HFFc6 (cell line): ENCODE results near the gene SLC8A2. TPM values are rescaled to one million over a fixed set of nuclear protein-coding genes. Genes with fewer than 3 reads are reported as not detected.

ENCODE experiments used
- DNase-seq: peaks from one replicate; pipeline ENCODE4 v3.0.0-alpha.2; 2018
- H3K27ac Mint-ChIP-seq: 2 replicates; pipeline ENCODE4 v1.8.0; 2020; ENCODE audit warnings: mild to moderate bottlenecking, mixed read lengths
- H3K27me3 Mint-ChIP-seq: 2 replicates; pipeline ENCODE4 v1.8.0; 2021; ENCODE audit warnings: mild to moderate bottlenecking, moderate library complexity, mixed read lengths; ENCODE audit not compliant: insufficient read depth
- H3K36me3 Mint-ChIP-seq: 2 replicates; pipeline ENCODE4 v1.8.0; 2021; ENCODE audit warnings: low read depth, mixed read lengths
- H3K4me1 Mint-ChIP-seq: 2 replicates; pipeline ENCODE4 v1.8.0; 2020; ENCODE audit warnings: low read depth, mixed read lengths
- H3K4me3 Mint-ChIP-seq: 2 replicates; pipeline ENCODE4 v1.8.0; 2020; ENCODE audit warnings: mild to moderate bottlenecking, moderate library complexity, mixed read lengths
- H3K9me3 Mint-ChIP-seq: 2 replicates; pipeline ENCODE4 v1.8.0; 2020; ENCODE audit warnings: mild to moderate bottlenecking, mixed read lengths
- CTCF ChIP-seq: fragments of 200-600 bp; sonication (generic); IDR thresholded peaks from 2 replicates; pipeline ENCODE4 v1.5.0; 2021; ENCODE audit warnings: antibody characterized with exemption, mild to moderate bottlenecking
- total RNA-seq, 6 experiments: library from RNA; stranded (reverse); fragmentation: NEBNext Ultra II Directional; extraction: Animal tissue kit (Norgen Biotek cat#: 25700); gene quantifications; 2 replicates in 1 of 6; 3 replicates in 5 of 6; pipeline ENCODE4 v1.2.3, GENCODE V29; 2021

The SLC8A2 gene
- total RNA-seq, 6 experiments from 2014 or later, result not detected

- Mint-ChIP-seq H3K27me3 (no peaks in the 10 kb centered on the region), H3K9me3 (no peaks in the 10 kb centered on the region), H3K27ac (no peak overlapping the region), H3K36me3 (no peaks in the 10 kb centered on the region), H3K4me3 (no peak overlapping the region), H3K4me1 (peaks cover 18% of the 10 kb centered on the region)
- DNase-seq, result no peak
- no peak for TF ChIP-seq CTCF
Observed at GRCh38 chr19:47507924-47508553, 36.3 kb upstream of the SLC8A2 start.

GRCh38 chr19:47507012-47507411, 35.3 kb upstream of the SLC8A2 start:
- H3K27ac Mint-ChIP-seq, result no peak overlapping the region
- H3K27me3 Mint-ChIP-seq, result peaks cover 1% of the 10 kb centered on the region; the same call in 1 of the 2 replicates
- no peak for DNase-seq
- no peak overlapping the region for H3K4me3 Mint-ChIP-seq
- peaks cover 8% of the 10 kb centered on the region for H3K4me1 Mint-ChIP-seq
- no peaks in the 10 kb centered on the region for H3K9me3 Mint-ChIP-seq
- TF ChIP-seq CTCF, result no peak
- H3K36me3 Mint-ChIP-seq, result no peaks in the 10 kb centered on the region

- no peak overlapping the region for H3K4me3 Mint-ChIP-seq
- no peaks in the 10 kb centered on the region for H3K9me3 Mint-ChIP-seq
- no peak for DNase-seq
- H3K4me1 Mint-ChIP-seq, result peaks cover 7% of the 10 kb centered on the region; the same call in 1 of the 2 replicates
- no peak for TF ChIP-seq CTCF
- no peaks in the 10 kb centered on the region for H3K36me3 Mint-ChIP-seq
- H3K27me3 Mint-ChIP-seq, result peaks cover 1% of the 10 kb centered on the region; the same call in 1 of the 2 replicates
- H3K27ac Mint-ChIP-seq, result no peak overlapping the region
Observed at GRCh38 chr19:47506459-47506858, 34.8 kb upstream of the SLC8A2 start.

GRCh38 chr19:47505506-47505905, 33.8 kb upstream of the SLC8A2 start:
- Mint-ChIP-seq H3K4me1 (peaks cover 6% of the 10 kb centered on the region; the same call in 1 of the 2 replicates), H3K27me3 (peaks cover 1% of the 10 kb centered on the region; the same call in 1 of the 2 replicates), H3K27ac (no peak overlapping the region), H3K36me3 (no peaks in the 10 kb centered on the region), H3K9me3 (no peaks in the 10 kb centered on the region), H3K4me3 (no peak overlapping the region)
- no peak for DNase-seq
- no peak for TF ChIP-seq CTCF

- Mint-ChIP-seq H3K4me1 (peaks cover 6% of the 10 kb centered on the region; the same call in 1 of the 2 replicates), H3K4me3 (no peak overlapping the region), H3K27me3 (peaks cover 1% of the 10 kb centered on the region; the same call in 1 of the 2 replicates), H3K36me3 (no peaks in the 10 kb centered on the region), H3K27ac (no peak overlapping the region), H3K9me3 (no peaks in the 10 kb centered on the region)
- TF ChIP-seq CTCF, result no peak
- no peak for DNase-seq
Observed at GRCh38 chr19:47503826-47504150, 32.1 kb upstream of the SLC8A2 start.
